IMR-90 (cell line): ENCODE measurements around the gene SP3. TPM values are rescaled to one million over a fixed set of nuclear protein-coding genes. Genes with fewer than 3 reads are reported as not detected.

Source experiments
- ATAC-seq: fragments of 200-7000 bp; cut with Tn5 transposase; 2 replicates; pipeline ENCODE4 v1.9.1; 2020; ENCODE audit warnings: low read depth, mild to moderate bottlenecking, moderate library complexity
- BruUV-seq: library from RNA; stranded (reverse); fragments of 400-500 nt; replicated peaks from 2 replicates; lab custom pipeline; 2021; lab: Mats Ljungman, UMichigan
- CTCF ChIA-PET: fragments of 300-600 bp; formaldehyde crosslinking; extraction: SDS; loops from one replicate; lab custom pipeline; 2021; ENCODE audit warnings: antibody characterized with exemption; lab: Yijun Ruan, JAX
- POLR2A ChIA-PET: fragments of 300-600 bp; sonication (Branson Sonifier 250); formaldehyde crosslinking; loops from one replicate; lab custom pipeline; 2022; ENCODE audit warnings: antibody characterized with exemption; ENCODE audit not compliant: unreplicated experiment; lab: Charles Lee
- DNase-seq: peaks from one replicate; pipeline ENCODE4 v3.0.0; 2013
- H2AFZ ChIP-seq: replicated peaks from 2 replicates; pipeline ENCODE3; 2013; ENCODE audit warnings: low read length, mild to moderate bottlenecking; ENCODE audit not compliant: poor library complexity
- H2AK5ac ChIP-seq: 2 replicates; pipeline ENCODE4 v1.6.1; 2013; ENCODE audit warnings: low read depth, low read length, inconsistent platforms
- H2AK9ac ChIP-seq: replicated peaks from 2 replicates; pipeline ENCODE3; 2013; ENCODE audit warnings: mild to moderate bottlenecking, low read depth, low read length, moderate library complexity; ENCODE audit not compliant: poor library complexity
- H2BK120ac ChIP-seq: 2 replicates; pipeline ENCODE4 v1.6.1; 2013; ENCODE audit warnings: low read depth, low read length, inconsistent platforms
- H2BK15ac ChIP-seq: 3 replicates; pipeline ENCODE4 v1.6.1; 2013; ENCODE audit warnings: low read depth, low read length, inconsistent platforms
- H2BK20ac ChIP-seq: 2 replicates; pipeline ENCODE4 v1.6.1; 2013; ENCODE audit warnings: low read depth, mild to moderate bottlenecking, inconsistent platforms, low read length, moderate library complexity
- H2BK5ac ChIP-seq: 2 replicates; pipeline ENCODE4 v1.6.1; 2013; ENCODE audit warnings: mild to moderate bottlenecking, low read depth, low read length, inconsistent platforms; ENCODE audit not compliant: poor library complexity, severe bottlenecking
- H3K14ac ChIP-seq: replicated peaks from 2 replicates; pipeline ENCODE4 v1.6.1; 2013; ENCODE audit warnings: low read depth, low read length, inconsistent platforms
- H3K18ac ChIP-seq: 2 replicates; pipeline ENCODE4 v1.6.1; 2013; ENCODE audit warnings: low read depth, low read length, control low read depth
- H3K23ac ChIP-seq: 2 replicates; pipeline ENCODE4 v1.6.1; 2013; ENCODE audit warnings: low read depth, low read length, inconsistent platforms
- H3K27ac ChIP-seq: 2 replicates; pipeline ENCODE4 v1.5.1; 2013; ENCODE audit warnings: mild to moderate bottlenecking, control low read depth, low read length; ENCODE audit not compliant: insufficient read depth
- H3K27me3 ChIP-seq: 2 replicates; pipeline ENCODE4 v1.6.1; 2013; ENCODE audit warnings: low read length; ENCODE audit not compliant: control insufficient read depth, insufficient read depth
- H3K36me3 ChIP-seq: 2 replicates; pipeline ENCODE4 v1.6.1; 2013; ENCODE audit warnings: low read length, mixed read lengths; ENCODE audit not compliant: control insufficient read depth, insufficient read depth
- H3K4ac ChIP-seq: 2 replicates; pipeline ENCODE4 v1.6.1; 2013; ENCODE audit warnings: low read depth, low read length, inconsistent platforms
- H3K4me1 ChIP-seq: 2 replicates; pipeline ENCODE4 v1.6.1; 2013; ENCODE audit warnings: low read length, mixed read lengths; ENCODE audit not compliant: control insufficient read depth, insufficient read depth
- H3K4me2 ChIP-seq: 2 replicates; pipeline ENCODE4 v1.6.1; 2013; ENCODE audit warnings: low read depth, mild to moderate bottlenecking, control low read depth, low read length, moderate library complexity
- H3K4me3 ChIP-seq: 2 replicates; pipeline ENCODE4 v1.5.1; 2013; ENCODE audit warnings: low read depth, mild to moderate bottlenecking, control low read depth, low read length, moderate library complexity; ENCODE audit not compliant: insufficient read depth
- H3K56ac ChIP-seq: 2 replicates; pipeline ENCODE4 v1.6.1; 2013; ENCODE audit warnings: low read length, inconsistent platforms; ENCODE audit not compliant: insufficient read depth; ENCODE audit errors: extremely low read depth
- H3K79me1 ChIP-seq, 2 experiments: 2 replicates each; pipeline ENCODE4 v1.6.1; 2013; ENCODE audit warnings: low read length in 2 of 2, inconsistent platforms in 1 of 2, low read depth in 1 of 2
- H3K9ac ChIP-seq: 2 replicates; pipeline ENCODE4 v1.6.1; 2013; ENCODE audit warnings: low read depth, low read length, control low read depth
- H3K9me1 ChIP-seq: 2 replicates; pipeline ENCODE4 v1.6.1; 2013; ENCODE audit warnings: low read length, inconsistent platforms; ENCODE audit not compliant: insufficient read depth
- H3K9me3 ChIP-seq: 2 replicates; pipeline ENCODE4 v1.6.1; 2013; ENCODE audit warnings: low read length; ENCODE audit not compliant: control insufficient read depth, insufficient read depth
- H4K20me1 ChIP-seq: 2 replicates; pipeline ENCODE4 v1.6.1; 2013; ENCODE audit warnings: low read length, inconsistent platforms; ENCODE audit not compliant: insufficient read depth
- H4K5ac ChIP-seq: 2 replicates; pipeline ENCODE4 v1.6.1; 2013; ENCODE audit warnings: mild to moderate bottlenecking, low read depth, low read length, control low read depth
- H4K8ac ChIP-seq, 2 experiments: 2 replicates each; pipeline ENCODE4 v1.6.1; 2013; ENCODE audit warnings: low read depth in 2 of 2, low read length in 2 of 2, control low read depth in 1 of 2, inconsistent platforms in 1 of 2
- H4K91ac ChIP-seq: 2 replicates; pipeline ENCODE4 v1.6.1; 2013; ENCODE audit warnings: low read depth, low read length, inconsistent platforms; ENCODE audit not compliant: insufficient read depth
- MXI1 ChIP-seq: IDR thresholded peaks from 2 replicates; pipeline ENCODE4 v1.6.1; 2012; ENCODE audit warnings: low read depth, mild to moderate bottlenecking, low read length, moderate library complexity, borderline replicate concordance
- RFX5 ChIP-seq: IDR thresholded peaks from 2 replicates; pipeline ENCODE4 v1.8.0; 2012; ENCODE audit warnings: low read depth, mild to moderate bottlenecking, low read length, moderate library complexity
- WGBS, 2 experiments: methylation state at CpG; one replicate each; pipeline versions ENCODE4 v1.1.5 to v1.1.7; 2013; ENCODE audit warnings: missing lambda C conversion rate in 2 of 2; ENCODE audit not compliant: insufficient read length in 1 of 2; ENCODE audit errors: extremely low coverage in 2 of 2; 5-methylcytosine and 5-hydroxymethylcytosine counted together
- dilution Hi-C: fragments of 300-500 bp; cut with HindIII; formaldehyde crosslinking; loops from one replicate; pipeline ENCODE4 v1.14.3; 2018; ENCODE audit warnings: low sequenced_read_pairs; ENCODE audit not compliant: unreplicated experiment
- in situ Hi-C: fragments of 300-500 bp; cut with MboI; formaldehyde crosslinking; loops from 3 replicates; pipeline ENCODE4 v1.14.3; 2019; ENCODE audit warnings: low sequenced_read_pairs, inconsistent platforms, mixed read lengths
- intact Hi-C: fragments of 100-400 bp; cut with micrococcal nuclease; formaldehyde crosslinking; loops from 2 replicates; pipeline ENCODE4 v1.10.0; 2022
- polyA plus RNA-seq, 3 experiments: library from polyadenylated mRNA; depleted of rRNA; stranded (reverse); fragments of >200 nt; gene quantifications; 2 replicates each; pipeline ENCODE4 v1.2.3, GENCODE V29; 2012; ENCODE audit warnings: low replicate concordance in 1 of 3
- total RNA-seq: library from RNA; depleted of rRNA; stranded (reverse); fragments of >200 nt; gene quantifications from 2 replicates; pipeline ENCODE4 v1.2.3, GENCODE V29; 2012

SP3 gene
- total and polyA plus RNA-seq, 2 of the 4 experiments (the other 2 are of a cell fraction) = 26.7 to 136 TPM

- peaks cover 7% of the 10 kb centered on the region for H3K9me1 ChIP-seq
- POLR2A ChIA-PET = no interaction called here
- no peak overlapping the region for H3K27ac ChIP-seq
- no peak overlapping the region for H2BK120ac ChIP-seq
- no peak overlapping the region for H3K4ac ChIP-seq
- peaks cover 13% of the 10 kb centered on the region for H3K4me1 ChIP-seq
- CTCF ChIA-PET = interaction anchor here (0.7 kb wide), 1 partner anchor 230 kb away, joined by 3 read pairs; no protein-coding TSS in a partner anchor
- H2BK5ac ChIP-seq = no peak overlapping the region
- H4K5ac ChIP-seq = no peak overlapping the region
- no peaks in the 10 kb centered on the region for H3K9me3 ChIP-seq
- no peak overlapping the region for H3K4me2 ChIP-seq
- H3K23ac ChIP-seq = no peak overlapping the region
- no peaks in the 10 kb centered on the region for H3K36me3 ChIP-seq
- in situ Hi-C loops (no loop called here), dilution Hi-C loops (no loop called here), intact Hi-C loops (no loop called here)
- no peak for TF ChIP-seq RFX5
- TF ChIP-seq MXI1 = no peak
- no peak overlapping the region for H2AK5ac ChIP-seq
- H3K4me3 ChIP-seq = no peak overlapping the region
- H3K18ac ChIP-seq = no peak overlapping the region
- H3K79me1 ChIP-seq = no peaks in the 10 kb centered on the region
- H2AK9ac ChIP-seq = no peak overlapping the region
- no peak overlapping the region for H2BK20ac ChIP-seq
- H2BK15ac ChIP-seq = no peak overlapping the region
- no peak overlapping the region for H3K9ac ChIP-seq
- H3K14ac ChIP-seq = no peak overlapping the region; the same call in 1 of the 2 replicates
- H2AFZ ChIP-seq = no peak overlapping the region
- ATAC-seq (no peak), DNase-seq (peak; percentile 36)
- H4K91ac ChIP-seq = no peak overlapping the region
- BruUV-seq = no TSS peak
- no peaks in the 10 kb centered on the region for H3K27me3 ChIP-seq
- no peak overlapping the region for H4K8ac ChIP-seq
- no peak overlapping the region for H3K56ac ChIP-seq
- no peaks in the 10 kb centered on the region for H4K20me1 ChIP-seq
- WGBS, 2 experiments = 100% methylated on average over 1 of the region's 1 CpG; no CpG with 5 or more reads in 1 of the 2 experiments
These were observed 13.3 kb upstream of the SP3 start for GRCh38 chr2:173978447-173978846.
